Measurements from ENCODE around the gene PRDM16.

DNA sequence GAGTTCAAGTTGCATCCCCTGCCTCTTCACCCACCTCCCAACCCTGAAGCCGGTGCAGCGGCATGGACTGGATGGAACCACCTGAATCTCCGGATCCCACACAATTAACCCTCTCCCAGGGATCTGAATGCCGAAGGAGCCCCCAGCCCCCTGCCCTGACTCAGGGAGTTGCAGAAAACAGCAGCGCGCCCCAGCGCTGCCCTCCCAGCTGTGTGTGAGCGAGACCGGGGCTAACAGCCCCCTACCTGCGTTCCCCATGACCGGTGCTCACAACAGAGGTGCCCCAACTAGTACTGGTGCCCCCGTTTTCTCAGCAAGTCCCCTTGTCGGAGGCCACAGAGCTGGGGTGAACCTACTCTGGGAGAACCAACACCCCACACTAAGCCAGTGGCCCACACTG, 136.8 kb downstream of the PRDM16 start:
- TF ChIP-seq, protein P1, sequence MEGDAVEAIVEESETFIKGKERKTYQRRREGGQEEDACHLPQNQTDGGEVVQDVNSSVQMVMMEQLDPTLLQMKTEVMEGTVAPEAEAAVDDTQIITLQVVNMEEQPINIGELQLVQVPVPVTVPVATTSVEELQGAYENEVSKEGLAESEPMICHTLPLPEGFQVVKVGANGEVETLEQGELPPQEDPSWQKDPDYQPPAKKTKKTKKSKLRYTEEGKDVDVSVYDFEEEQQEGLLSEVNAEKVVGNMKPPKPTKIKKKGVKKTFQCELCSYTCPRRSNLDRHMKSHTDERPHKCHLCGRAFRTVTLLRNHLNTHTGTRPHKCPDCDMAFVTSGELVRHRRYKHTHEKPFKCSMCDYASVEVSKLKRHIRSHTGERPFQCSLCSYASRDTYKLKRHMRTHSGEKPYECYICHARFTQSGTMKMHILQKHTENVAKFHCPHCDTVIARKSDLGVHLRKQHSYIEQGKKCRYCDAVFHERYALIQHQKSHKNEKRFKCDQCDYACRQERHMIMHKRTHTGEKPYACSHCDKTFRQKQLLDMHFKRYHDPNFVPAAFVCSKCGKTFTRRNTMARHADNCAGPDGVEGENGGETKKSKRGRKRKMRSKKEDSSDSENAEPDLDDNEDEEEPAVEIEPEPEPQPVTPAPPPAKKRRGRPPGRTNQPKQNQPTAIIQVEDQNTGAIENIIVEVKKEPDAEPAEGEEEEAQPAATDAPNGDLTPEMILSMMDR (IDR thresholded peaks at IDR 0.05; ENCODE audit: insufficient read depth, low read depth, low read length), result no peak
- TF ChIP-seq EZH2 (IDR thresholded peaks at IDR 0.05; ENCODE audit: insufficient read depth, low read length), result no peak

Data from astrocyte (in vitro differentiated cells and primary cell).